GM18520 (cell line): ENCODE measurements around the gene NOVA1.

Experiments used
- ATAC-seq: cut with Tn5 transposase; IDR thresholded peaks from one replicate; pipeline ENCODE4 v1.9.1; 2021; ENCODE audit not compliant: unreplicated experiment

Gene NOVA1

DNA sequence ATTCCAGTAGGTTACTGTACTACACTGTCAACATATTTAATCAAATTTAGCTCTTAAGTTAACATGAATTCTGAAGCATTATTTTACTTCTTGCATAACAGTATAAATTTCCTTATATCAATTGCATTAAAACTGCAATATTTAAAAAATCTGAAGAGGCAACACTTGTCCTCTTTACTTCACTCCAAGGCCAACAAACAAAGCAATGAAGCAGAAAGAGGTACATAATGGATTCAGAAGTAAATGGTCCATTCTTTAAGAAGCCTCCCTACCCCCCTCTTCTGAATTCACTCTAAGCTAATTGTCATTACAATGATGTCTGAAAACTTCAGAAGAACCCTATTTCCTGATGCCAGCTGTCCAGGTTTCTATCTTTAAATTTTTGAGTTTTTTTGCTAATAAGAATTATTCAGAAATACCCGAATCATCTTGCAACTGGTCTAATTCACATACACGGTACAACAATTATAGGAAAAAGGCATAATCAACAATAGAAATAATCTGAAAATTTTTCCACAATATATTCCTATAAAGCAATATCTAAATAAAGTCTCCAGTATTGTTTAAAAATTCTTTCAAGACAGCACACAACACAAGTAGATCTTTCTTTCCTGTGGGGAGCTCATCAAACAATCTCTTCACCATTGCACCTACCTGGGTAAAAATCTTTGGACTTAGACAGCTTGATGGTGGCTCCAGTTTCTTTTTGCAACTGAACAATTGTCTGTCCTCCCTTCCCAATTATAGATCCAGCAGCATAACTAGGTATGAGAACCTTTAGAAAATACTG lies 2.9 kb downstream of the NOVA1 start:
- no peak for ATAC-seq

DNA sequence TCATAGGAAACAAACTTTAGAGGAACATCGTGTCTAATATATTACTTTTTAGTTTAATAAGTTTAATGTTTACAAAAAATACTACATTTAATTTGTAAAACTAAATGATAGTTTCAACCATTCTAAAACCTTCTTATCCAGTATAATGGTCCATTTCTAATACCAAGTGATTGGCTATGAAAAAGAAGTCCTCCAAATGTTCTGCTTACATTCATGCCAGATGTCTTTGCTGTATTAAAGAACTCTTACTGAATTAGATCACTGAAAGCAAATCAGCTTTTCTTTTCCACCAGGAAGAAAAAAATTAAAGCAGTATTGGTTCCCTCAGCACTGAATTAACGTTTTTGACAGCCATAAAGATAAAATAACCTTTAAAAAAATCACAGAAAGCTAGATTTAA lies 3.7 kb downstream of the NOVA1 start:
- ATAC-seq: no peak

DNA sequence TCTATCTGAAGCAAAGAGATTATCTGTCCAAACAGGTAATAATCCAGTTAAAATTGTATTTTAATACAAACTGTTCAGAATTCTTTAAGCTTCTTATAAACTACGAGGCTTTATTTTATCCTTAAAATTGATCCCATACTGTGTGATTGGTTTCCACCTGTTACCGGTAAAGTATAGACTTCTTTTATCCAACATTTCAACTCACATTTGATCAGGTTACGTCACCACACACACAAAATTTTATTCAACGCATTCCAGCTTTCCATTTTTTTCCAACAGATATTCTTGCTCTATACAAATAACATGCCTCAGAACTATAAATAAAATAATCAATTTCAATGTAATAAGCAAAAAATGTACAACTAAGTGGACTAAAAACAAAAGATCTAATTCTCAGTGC lies 4.5 kb downstream of the NOVA1 start:
- no peak for ATAC-seq

DNA sequence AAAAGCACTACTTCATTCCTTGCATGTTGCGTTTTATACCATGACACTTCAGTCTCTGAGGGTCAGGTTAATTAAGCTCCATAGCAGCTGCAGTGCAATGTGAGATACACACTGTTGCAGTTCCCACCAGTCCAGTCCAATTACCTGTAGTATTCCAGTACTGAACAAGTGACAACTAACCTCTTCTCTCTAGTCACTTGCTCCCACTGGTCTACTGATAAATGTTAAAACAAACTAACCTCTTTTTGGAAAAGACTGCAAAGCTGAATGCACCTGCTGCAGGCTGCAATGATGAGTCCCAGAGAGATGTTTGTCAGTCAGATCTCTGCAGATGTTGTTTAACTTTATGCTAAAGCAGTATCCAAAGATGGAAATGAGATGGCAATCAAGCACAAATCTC lies 7.9 kb downstream of the NOVA1 start:
- ATAC-seq: no peak

DNA sequence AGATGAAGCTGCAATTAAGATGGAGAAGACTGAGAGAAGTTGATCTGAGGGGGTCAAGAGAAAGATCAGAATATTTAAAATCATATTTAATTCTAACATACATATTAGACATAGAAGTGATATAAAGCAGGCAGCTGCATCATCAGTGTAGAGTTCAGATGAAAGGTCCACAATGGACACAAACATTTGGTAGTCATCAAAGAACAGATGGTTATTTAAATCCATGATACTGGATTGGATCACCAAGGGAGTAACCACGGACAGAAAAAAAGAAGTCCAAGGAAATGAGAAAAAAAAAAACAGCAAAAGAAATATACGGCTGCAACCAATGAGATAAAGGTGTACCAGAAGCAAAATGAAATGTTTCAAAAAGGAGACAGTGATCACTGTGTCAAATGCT lies 20.1 kb downstream of the NOVA1 start:
- ATAC-seq: no peak

DNA sequence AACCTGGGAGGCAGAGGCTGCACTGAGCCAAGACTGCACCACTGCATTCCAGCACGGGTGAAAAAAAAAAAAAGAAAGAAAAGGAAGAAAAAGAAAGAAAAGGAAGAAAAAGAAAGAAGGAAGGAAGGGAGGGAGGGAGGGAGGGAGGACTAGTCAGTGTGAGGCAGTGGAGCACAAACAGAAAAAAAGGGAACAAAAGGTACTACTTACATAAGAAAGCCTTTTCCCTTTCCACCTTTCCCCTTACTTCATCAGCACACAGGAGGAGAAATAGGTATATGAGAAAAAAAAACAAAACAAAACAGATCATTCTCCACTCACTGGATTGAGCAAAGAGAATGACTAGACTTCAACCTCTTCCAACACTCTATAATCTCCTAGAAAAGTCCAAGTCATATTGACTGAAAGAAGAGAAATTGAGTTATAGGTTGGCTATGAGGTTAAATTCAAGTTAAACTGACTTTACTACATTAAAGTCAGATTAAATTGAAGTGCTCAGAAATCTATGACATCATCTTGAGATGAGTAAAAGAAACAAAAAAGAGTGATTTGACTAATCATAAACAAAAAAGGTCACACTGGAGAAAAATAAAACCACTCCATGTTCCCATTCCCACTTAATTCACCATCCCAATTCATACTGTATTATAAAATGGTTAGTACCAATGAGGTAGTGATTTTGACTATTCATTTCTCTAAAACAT lies 43.6 kb downstream of the NOVA1 start:
- ATAC-seq: no peak

DNA sequence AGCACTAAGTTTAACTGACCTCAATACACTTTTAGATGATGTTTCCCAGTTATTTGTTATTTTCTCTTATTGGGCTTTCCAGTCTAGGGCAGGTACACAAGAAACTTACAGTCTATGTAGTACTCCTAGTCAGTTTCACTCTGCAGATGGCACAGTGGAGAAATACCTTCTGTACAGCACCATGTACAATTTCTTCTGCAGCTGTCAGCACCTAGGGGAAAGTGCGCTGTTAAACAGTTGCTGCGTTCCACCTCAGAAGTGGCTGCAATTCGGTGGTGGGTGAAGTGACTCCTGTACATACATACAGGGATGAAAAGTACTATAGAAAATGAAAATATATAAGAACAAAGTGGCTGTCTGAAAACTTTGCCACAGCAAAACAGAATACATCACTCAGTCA lies 48.3 kb downstream of the NOVA1 start:
- ATAC-seq: no peak

DNA sequence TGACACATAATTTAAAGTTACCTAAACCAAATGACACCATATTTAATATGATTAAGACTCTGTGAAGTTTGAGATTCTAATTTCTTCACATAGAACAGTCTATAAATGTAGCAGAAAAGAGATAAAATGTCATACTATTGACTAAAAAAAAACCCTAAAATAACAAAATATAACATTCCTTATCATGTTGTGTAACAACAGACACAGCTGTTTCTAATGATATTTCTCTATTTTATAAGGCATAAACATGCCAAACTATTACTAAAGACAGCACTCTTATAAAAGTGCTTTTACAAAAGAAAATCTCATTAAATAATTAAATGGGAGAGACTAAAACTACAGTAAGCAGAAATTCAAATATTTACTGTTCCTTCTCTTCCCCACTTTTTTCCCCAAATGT lies 49.4 kb downstream of the NOVA1 start:
- ATAC-seq: no peak

DNA sequence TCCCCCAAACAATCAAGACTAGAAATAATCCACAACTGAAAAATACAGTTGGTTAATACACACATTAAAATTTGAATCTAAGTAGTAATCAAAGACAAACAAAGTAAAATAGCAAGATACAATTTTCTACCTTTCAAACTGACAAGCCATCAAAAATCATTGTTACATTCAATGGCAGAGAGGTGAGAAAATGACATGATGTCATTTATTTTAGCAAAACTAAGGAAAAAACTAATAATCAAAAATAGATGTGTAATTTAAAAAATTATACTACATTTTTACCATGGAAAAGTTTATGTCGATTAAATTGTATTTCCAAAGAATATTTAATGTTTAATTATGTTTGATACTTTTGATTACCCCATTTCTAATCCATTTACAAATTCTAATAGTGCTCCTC lies 59.7 kb downstream of the NOVA1 start:
- no peak for ATAC-seq

DNA sequence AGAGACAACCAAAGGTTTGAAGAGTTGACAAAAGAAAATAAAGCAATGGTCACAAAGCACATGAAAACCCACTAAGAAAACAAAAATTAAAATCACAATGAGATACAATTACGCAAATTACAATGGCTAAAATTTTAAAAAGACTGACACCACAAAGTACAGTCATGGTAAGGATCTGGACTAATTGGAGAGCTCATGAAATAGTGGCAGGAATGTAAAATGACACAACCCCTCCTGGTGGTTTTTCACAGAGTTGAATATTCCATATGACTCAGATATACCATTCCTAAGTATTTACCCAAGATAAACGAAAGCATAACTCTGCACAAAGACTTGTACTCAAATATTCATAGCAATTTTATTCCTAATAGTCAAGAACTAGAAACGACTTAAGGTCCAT lies 65.9 kb downstream of the NOVA1 start:
- no peak for ATAC-seq

DNA sequence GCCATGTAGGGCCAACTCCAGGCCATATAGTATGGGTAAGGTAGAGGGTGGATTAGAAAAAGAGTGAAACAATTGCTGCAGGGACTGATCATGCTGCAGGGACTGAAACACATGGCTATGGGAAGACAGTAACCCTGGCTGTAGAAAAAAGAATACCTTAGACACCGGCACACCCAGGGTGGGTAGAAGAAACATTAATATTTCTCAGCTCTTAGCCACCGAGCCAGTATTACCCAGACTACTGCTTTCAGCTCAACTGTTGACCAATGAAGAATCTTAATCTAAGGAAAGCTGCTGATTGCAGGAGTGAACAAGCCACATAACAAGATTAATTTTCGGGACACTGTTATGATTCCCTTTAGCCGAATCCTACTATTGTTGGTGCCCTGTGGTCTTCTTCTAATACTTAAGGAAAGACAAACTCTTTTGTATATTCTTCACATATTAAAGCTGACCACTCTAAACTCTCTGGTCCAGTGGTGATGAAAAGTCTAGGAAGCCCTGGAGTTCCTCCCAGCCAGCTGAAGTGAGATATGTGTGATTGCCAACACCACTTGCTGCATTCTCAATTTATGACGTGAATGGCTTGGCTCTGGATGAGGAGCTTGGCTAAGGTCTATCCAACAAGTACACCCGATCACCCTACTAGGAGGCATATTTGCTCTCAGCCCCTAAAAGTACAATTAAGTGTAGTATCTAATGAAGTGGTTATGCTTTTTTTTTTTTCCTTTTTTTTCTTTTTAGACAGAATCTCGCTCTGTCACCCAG lies 69.2 kb downstream of the NOVA1 start:
- no peak for ATAC-seq

DNA sequence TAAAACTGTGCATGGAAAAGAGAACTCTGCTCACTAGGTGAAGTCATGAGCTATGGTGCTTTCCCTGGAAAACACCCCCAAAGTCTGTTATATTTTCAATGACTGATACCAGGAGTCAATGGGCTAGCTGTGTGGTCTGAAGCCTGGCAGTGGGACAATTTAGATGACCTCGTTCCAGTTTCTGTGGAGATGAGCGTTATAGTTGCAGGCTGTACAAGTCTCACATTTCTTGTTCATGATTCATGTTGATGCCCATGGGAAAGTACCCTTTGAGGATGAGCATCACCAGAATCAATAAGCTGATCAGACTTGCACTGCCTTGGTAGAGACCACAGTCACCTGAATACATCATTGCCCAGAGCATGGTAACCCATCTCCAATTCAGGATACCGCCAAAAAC lies 70.7 kb downstream of the NOVA1 start:
- ATAC-seq: no peak

DNA sequence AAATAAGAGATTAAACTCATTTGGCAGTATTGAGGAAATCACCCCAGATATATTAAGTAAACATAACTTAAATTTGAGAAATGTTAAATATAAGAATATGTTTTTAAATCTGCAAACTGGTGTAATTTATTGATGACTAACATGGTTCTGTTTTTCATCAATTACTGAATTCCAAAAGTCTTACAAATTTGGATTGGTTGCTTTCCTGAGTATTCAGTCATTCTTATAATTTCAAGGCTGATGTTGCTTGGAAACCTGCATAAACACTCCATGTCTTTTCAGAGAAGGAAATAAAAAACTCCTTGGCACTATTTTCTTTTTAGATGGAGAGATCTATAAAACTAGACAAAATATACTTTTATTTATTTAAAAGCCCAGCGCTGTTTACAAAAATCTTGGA lies 71.7 kb downstream of the NOVA1 start:
- no peak for ATAC-seq

DNA sequence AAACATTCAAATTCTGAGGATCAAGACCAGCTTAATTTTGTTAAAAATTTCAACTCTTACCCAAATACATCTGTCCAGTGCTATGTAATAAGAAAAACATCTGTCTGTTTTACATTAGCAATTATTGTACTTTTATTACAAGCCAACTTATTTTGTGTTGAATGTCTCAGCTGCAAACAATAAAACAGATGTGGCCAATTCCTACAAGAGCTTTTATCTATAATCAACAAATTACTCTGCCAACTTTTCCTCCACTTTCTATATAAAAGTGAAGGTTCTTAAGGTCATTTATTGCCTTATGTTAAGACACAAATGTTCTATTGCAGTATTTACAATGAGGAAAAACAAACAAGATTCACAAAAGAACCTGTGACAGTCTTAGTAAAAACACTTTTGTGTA lies 72.7 kb downstream of the NOVA1 start:
- ATAC-seq: no peak

DNA sequence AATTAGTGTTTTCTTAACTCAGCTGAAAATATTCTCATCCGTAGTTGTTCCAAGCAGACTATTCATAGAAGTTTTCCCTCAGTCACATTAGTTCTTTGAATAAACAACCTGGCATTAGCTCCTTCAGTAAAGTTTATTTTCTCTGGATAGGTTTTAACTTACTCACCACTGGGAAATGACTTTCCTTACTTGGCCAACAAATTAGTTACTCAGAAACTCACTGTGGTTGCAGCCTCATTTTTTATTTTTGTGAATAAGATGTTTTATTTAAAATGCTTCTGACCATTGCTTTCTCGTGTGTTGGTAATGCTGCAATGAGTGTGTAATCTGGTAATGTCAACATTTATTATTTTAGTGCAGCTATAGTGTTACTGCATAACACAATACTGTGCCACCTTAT lies 74.9 kb downstream of the NOVA1 start:
- no peak for ATAC-seq

DNA sequence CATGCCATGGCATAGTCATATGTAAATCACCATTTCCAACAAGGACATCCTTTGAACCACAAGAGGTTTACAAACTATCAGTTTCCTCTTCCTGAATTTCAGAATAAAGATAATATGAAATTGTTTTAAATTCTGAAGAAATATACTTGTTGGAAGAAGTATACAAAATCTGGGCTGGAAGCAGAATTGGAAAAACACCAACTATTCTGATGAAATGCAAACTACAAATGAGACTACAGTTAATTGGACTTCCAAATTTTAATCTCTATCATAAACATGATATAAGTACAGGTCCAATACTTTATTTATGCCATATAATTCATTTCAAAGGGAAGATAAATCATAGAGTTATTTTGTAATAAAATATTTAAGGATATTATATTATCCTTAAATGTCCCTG lies 80.1 kb downstream of the NOVA1 start:
- no peak for ATAC-seq

DNA sequence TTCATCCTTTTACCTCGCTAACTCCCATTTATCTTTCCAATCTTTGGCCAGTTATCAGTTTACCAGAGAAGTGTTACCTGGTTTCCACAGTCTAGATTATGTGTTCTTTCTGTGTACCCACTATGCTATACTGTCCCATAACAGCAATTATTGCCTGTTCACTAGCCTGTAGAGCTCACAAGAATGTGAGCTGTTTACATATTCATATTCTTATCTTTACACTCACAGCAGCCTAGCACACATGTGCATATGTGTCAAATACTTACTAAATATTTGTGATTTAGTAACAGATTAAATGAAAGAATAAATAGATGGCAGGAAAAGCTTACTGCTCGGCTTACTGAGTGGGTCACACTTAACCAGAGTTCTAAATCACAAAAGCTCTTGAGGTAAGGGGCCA lies 97.8 kb downstream of the NOVA1 start:
- ATAC-seq: no peak

DNA sequence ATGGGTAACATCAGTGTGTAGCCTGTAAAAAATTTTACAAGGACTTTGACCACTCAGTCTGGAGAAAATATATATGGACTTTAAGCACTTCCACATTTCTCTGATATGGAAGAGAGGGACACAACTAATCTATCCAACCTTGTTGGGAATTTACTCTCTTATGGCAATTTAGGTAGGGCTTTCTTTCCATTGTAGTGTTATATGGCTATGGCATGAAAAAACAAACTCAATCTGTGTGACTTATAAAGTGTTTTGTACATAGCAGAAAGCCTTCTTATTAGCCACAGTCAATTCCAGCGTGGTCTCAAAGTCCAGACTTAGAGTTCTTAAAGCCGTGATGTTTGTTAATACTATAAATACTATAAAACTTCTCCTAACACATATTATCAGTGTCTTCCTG lies 98.3 kb downstream of the NOVA1 start:
- ATAC-seq: no peak

DNA sequence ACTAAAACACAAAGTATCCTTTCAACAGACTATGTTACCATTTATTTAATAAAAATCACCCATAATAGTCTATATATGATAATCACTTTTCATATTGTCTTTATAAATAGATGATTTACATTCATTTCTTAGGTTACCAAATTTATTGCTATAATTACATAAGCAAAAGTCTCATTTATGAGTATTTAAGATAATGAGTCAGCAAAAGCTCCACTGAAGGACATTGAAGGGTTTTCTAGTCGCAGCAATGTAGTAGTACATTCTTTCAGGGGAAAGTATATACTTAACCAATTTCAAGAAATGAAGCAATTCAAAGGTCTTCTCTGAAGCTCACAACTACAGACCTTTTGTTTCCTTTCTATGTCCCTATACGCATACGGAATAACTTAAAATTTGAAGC lies 110.9 kb downstream of the NOVA1 start:
- ATAC-seq: no peak

DNA sequence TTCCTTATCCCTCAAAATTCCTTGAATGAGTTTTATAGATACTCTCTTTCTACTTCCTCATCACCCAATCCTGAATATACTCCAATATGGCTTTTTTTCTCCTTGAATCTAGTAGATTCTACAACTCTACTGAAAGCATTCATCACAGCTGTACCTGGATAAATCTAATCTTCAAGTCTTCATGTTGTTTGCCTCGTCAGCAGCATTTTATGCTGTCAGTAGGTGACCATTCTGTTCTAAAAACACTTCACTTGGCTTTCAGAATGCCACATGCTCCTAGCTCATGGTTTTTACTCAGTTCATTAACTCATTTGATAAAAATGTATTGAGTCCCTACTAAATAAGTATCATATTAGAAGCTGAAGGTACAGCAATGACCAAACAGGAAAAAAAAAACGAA lies 113.3 kb downstream of the NOVA1 start:
- ATAC-seq: no peak

DNA sequence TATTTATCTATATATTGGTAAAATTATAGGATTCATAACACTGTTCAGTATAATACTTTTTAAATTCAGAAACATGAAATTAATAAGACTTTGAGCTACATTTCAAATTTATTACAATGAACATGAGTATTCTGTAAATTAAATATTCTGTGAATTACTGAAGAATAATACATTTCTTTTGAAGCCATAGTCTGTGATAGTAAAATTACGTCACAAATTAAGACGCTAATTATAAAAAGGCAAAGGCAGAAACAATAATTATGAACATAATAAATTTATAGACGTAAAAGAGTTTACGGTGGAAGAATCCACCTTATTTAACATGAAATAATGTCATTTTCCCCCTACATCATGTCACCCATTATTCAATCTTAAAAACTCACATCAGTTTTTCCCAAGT lies 118.9 kb downstream of the NOVA1 start:
- no peak for ATAC-seq

DNA sequence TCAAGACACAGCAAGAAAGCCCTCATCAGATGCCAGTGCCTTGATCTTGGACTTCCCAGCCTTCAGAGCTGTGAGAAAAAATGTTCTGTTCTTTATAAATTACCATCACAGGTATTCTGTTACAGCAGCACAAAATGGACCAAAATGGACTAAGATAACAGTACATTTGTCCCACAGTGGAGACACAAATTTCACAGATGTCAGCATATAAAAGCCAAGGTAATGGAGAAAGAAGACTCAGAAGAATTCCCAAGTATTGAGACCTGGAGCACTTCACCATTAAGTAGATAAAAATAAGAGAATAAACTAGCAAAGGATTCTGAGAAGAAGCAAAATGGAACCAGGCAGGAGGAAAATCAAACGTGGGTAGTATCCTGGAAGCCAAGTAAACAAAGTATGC lies 131.0 kb downstream of the NOVA1 start:
- no peak for ATAC-seq
